Activated CD4-positive, alpha-beta memory T cell treated with anti-CD3 and anti-CD28 coated beads for 36 hours (primary cell): ENCODE results near the gene CBLN3. TPM values are rescaled to one million over a fixed set of nuclear protein-coding genes. Genes with fewer than 3 reads are reported as not detected.
A peak's percentile ranks its signal among the peaks of the same experiment; 100 is the strongest.

ENCODE experiments used
- CTCF ChIA-PET: fragments of 350-600 bp; sonication (Branson Sonifier 250); formaldehyde crosslinking; loops from one replicate; lab custom pipeline; 2021; ENCODE audit warnings: antibody characterized with exemption, inconsistent platforms; lab: Charles Lee
- POLR2A ChIA-PET: fragments of 350-600 bp; sonication (Branson Sonifier 250); formaldehyde crosslinking; loops from one replicate; lab custom pipeline; 2021; ENCODE audit warnings: antibody characterized with exemption; lab: Charles Lee
- DNase-seq: peaks from one replicate; pipeline ENCODE4 v3.0.0-alpha.2; 2020
- H3K27ac Mint-ChIP-seq: one replicate; pipeline ENCODE4 v1.8.0; 2021; ENCODE audit warnings: mixed read lengths
- H3K27me3 Mint-ChIP-seq: one replicate; pipeline ENCODE4 v1.8.0; 2021; ENCODE audit warnings: mixed read lengths
- H3K36me3 Mint-ChIP-seq: one replicate; pipeline ENCODE4 v1.8.0; 2021; ENCODE audit warnings: mixed read lengths
- H3K4me1 Mint-ChIP-seq: one replicate; pipeline ENCODE4 v1.8.0; 2021; ENCODE audit warnings: low read depth, mixed read lengths
- H3K4me3 Mint-ChIP-seq: one replicate; pipeline ENCODE4 v1.8.0; 2021; ENCODE audit warnings: mild to moderate bottlenecking, mixed read lengths
- H3K9me3 Mint-ChIP-seq: one replicate; pipeline ENCODE4 v1.8.0; 2021; ENCODE audit warnings: mixed read lengths
- intact Hi-C: fragments of 100-400 bp; cut with micrococcal nuclease; formaldehyde crosslinking; loops from one replicate; pipeline ENCODE4 v1.15.1; 2023
- total RNA-seq, 2 experiments: library from RNA; stranded (reverse); gene quantifications; one replicate each; pipeline ENCODE4 v1.2.3, GENCODE V29; 2021

The CBLN3 gene
- total RNA-seq, 2 experiments from 2014 or later = 8.6 to 9.3 TPM

- Mint-ChIP-seq H3K4me3 (no peak overlapping the region), H3K27ac (peak overlapping the region; percentile 72), H3K27me3 (no peaks in the 10 kb centered on the region), H3K4me1 (peaks cover 53% of the 10 kb centered on the region), H3K9me3 (no peaks in the 10 kb centered on the region), H3K36me3 (peaks cover 47% of the 10 kb centered on the region)
- no peak for DNase-seq
- CTCF ChIA-PET = interaction anchor here (1.3 to 21.1 kb wide), 6 partner anchors 72 to 219 kb away, joined by 3 to 968 read pairs (median 70); partner anchors contain the start of genes ADCY4, CIDEB, LTB4R and LTB4R2
- intact Hi-C loops = no loop called here
- POLR2A ChIA-PET = interaction anchor here (1.3 kb wide), 1 partner anchor 9 kb away, joined by 5 read pairs; the partner anchor contains the start of genes CBLN3 and KHNYN
These were observed 9.0 kb upstream of the CBLN3 start for GRCh38 chr14:24438223-24439097.

- H3K36me3 Mint-ChIP-seq = peaks cover 55% of the 10 kb centered on the region
- DNase-seq = no peak
- H3K27ac Mint-ChIP-seq = peak overlapping the region; percentile 44
- H3K4me3 Mint-ChIP-seq = no peak overlapping the region
- H3K4me1 Mint-ChIP-seq = peaks cover 55% of the 10 kb centered on the region
- H3K27me3 Mint-ChIP-seq = no peaks in the 10 kb centered on the region
- ChIA-PET CTCF (interaction anchor here (1.0 to 21.1 kb wide), 8 partner anchors 14 to 218 kb away, joined by 3 to 968 read pairs (median 10); partner anchors contain the start of genes ADCY4, CIDEB, LTB4R and LTB4R2), POLR2A (interaction anchor here (0.6 to 1.9 kb wide), 4 partner anchors 104 to 277 kb away, joined by 3 to 9 read pairs (median 5); no protein-coding TSS in a partner anchor)
- intact Hi-C loops = no loop called here
- H3K9me3 Mint-ChIP-seq = no peaks in the 10 kb centered on the region
These were observed 8.2 kb upstream of the CBLN3 start for GRCh38 chr14:24437736-24438067.

DNA sequence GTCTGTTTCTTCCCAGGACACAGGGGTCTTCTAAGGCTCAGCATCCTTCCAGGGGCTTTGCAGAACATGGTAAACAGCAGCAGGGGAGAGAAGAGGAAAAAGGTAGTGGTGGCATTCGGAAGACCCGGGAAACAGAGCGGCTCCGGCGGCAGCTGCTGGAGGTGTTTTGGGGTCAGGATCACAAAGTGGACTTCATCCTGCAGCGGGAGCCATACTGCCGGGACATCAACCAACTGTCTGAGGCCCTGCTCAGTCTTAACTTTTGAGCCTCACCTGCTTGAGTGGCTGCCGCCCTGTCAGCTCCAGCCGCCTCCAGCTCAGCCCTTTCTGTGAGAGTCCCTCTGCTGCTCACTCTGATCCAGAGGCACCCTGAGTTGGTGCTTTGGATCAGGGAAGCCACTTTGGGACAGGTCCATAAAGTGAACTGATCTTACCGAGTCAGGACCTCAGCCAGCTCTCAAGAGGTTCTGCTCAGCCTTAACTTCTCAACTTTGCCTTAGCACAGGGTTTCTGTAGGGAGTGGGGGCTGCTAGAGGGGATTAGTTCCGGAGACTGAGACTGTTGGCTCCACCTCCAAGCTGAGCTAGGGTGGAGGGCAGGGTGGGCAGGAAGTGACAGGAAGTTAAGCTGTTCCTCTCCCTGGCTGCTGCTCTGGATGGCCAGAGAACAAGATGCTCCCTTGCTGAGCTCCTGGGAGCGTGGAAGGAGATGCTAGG, 7.7 kb upstream of the CBLN3 start:
- POLR2A ChIA-PET = interaction anchor here (0.6 to 1.9 kb wide), 7 partner anchors 10 to 277 kb away, joined by 3 to 9 read pairs (median 4); partner anchors contain the start of gene LTB4R
- CTCF ChIA-PET = interaction anchor here (0.5 to 21.1 kb wide), 19 partner anchors 9 to 329 kb away, joined by 3 to 968 read pairs (median 6); partner anchors contain the start of genes ADCY4, CHMP4A, CIDEB and LTB4R
- no peak for DNase-seq
- Mint-ChIP-seq H3K9me3 (no peaks in the 10 kb centered on the region), H3K27me3 (no peaks in the 10 kb centered on the region), H3K27ac (peak overlapping the region; percentile 78), H3K36me3 (peaks cover 51% of the 10 kb centered on the region), H3K4me3 (no peak overlapping the region), H3K4me1 (peaks cover 55% of the 10 kb centered on the region)
- intact Hi-C loops = no loop called here

- H3K4me3 Mint-ChIP-seq = no peak overlapping the region
- H3K4me1 Mint-ChIP-seq = peaks cover 54% of the 10 kb centered on the region
- intact Hi-C loops = loop anchor here (1.0 kb wide), 1 partner anchor 104 kb away; no protein-coding TSS in a partner anchor
- H3K27me3 Mint-ChIP-seq = no peaks in the 10 kb centered on the region
- ChIA-PET POLR2A (interaction anchor here (0.9 to 1.9 kb wide), 5 partner anchors 9 to 125 kb away, joined by 3 to 9 read pairs (median 5); partner anchors contain the start of gene LTB4R), CTCF (interaction anchor here (0.5 to 21.1 kb wide), 21 partner anchors 8 to 328 kb away, joined by 3 to 968 read pairs (median 4); partner anchors contain the start of genes ADCY4, CHMP4A, CIDEB and LTB4R)
- no peaks in the 10 kb centered on the region for H3K9me3 Mint-ChIP-seq
- peak; percentile 56 for DNase-seq
- peak overlapping the region; percentile 78 for H3K27ac Mint-ChIP-seq
- peaks cover 51% of the 10 kb centered on the region for H3K36me3 Mint-ChIP-seq
These were observed 7.0 kb upstream of the CBLN3 start for GRCh38 chr14:24436355-24437019.

DNA sequence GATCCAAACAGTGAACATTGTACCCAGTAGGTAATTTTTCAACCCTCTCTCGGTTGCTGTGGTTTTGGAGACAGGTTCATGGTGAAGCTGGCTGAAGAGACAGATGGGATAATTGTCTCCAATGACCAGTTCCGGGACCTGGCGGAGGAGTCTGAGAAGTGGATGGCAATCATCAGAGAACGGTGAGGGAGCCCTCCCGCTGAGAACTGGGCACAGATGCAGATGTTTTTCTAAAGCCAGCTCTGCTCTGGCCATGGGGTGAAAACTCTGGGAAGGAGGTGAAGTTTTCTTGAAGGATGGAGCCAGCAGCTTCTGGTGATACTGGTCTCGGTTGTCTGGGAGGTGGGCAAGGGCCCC, 6.5 kb upstream of the CBLN3 start:
- H3K27ac Mint-ChIP-seq = peak overlapping the region; percentile 28
- no peaks in the 10 kb centered on the region for H3K9me3 Mint-ChIP-seq
- intact Hi-C loops = loop anchor here (1.0 kb wide), 1 partner anchor 104 kb away; no protein-coding TSS in a partner anchor
- no peak overlapping the region for H3K4me3 Mint-ChIP-seq
- ChIA-PET POLR2A (interaction anchor here (0.8 to 1.9 kb wide), 4 partner anchors 103 to 198 kb away, joined by 3 to 9 read pairs (median 6); partner anchors contain the start of gene LTB4R), CTCF (interaction anchor here (0.6 to 21.1 kb wide), 15 partner anchors 8 to 222 kb away, joined by 3 to 968 read pairs (median 6); partner anchors contain the start of genes ADCY4, CHMP4A, CIDEB and LTB4R)
- H3K27me3 Mint-ChIP-seq = no peaks in the 10 kb centered on the region
- no peak for DNase-seq
- peaks cover 51% of the 10 kb centered on the region for H3K36me3 Mint-ChIP-seq
- peaks cover 54% of the 10 kb centered on the region for H3K4me1 Mint-ChIP-seq

DNA sequence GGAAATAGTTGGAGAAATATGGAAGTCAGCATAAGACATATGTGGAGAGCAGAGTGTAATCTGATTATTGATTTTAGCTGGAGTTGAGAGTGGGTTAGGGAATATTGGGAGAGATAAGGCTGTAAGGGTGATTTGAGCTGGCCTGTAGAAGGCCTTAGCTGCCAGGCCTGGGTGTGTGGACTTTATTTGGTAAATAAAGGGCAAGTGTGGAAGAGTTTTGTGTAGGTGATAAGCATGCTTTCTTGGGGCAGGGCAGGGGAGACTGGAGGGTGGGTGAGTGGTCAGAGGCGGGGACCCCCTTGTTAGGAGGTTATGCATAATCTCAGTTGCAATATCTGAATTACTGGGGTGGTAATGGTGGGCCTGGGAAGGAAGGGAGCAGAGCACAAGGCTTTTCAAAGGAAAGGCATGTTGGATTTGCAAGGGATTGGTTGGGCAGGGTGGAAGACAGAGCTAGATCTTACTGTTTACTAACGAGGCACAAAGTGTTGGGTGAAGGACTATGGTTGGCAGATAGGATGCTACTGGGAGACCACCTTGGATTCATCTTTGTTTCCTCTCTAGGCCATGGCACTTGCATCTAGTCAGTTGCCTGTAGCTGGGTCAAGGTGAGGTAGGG, 5.8 kb upstream of the CBLN3 start:
- POLR2A ChIA-PET = interaction anchor here (0.8 to 1.8 kb wide), 3 partner anchors 10 to 198 kb away, joined by 3 to 5 read pairs (median 3); partner anchors contain the start of gene LTB4R
- intact Hi-C loops = no loop called here
- Mint-ChIP-seq H3K4me3 (no peak overlapping the region), H3K4me1 (peaks cover 50% of the 10 kb centered on the region), H3K27ac (peak overlapping the region; percentile 0), H3K36me3 (peaks cover 46% of the 10 kb centered on the region), H3K9me3 (no peaks in the 10 kb centered on the region), H3K27me3 (no peaks in the 10 kb centered on the region)
- DNase-seq = peak; percentile 3
- CTCF ChIA-PET = interaction anchor here (0.6 to 21.1 kb wide), 9 partner anchors 12 to 219 kb away, joined by 3 to 968 read pairs (median 11); partner anchors contain the start of genes ADCY4, CIDEB, LTB4R and LTB4R2

- Mint-ChIP-seq H3K9me3 (no peaks in the 10 kb centered on the region), H3K36me3 (peaks cover 45% of the 10 kb centered on the region), H3K4me1 (peaks cover 49% of the 10 kb centered on the region), H3K4me3 (no peak overlapping the region), H3K27ac (no peak overlapping the region), H3K27me3 (no peaks in the 10 kb centered on the region)
- no peak for DNase-seq
- intact Hi-C loops = loop anchor here (5.0 kb wide), 1 partner anchor 122 kb away; the partner anchor contains the start of genes LTB4R and LTB4R2
- POLR2A ChIA-PET = interaction anchor here (0.6 to 1.0 kb wide), 2 partner anchors 9 to 110 kb away, joined by 3 to 4 read pairs; no protein-coding TSS in a partner anchor
- CTCF ChIA-PET = interaction anchor here (9.0 to 21.1 kb wide), 3 partner anchors 69 to 125 kb away, joined by 129 to 968 read pairs (median 134); partner anchors contain the start of genes ADCY4, CIDEB, LTB4R and LTB4R2
These were observed 5.2 kb upstream of the CBLN3 start for GRCh38 chr14:24434676-24435075.

- intact Hi-C loops = loop anchor here (5.0 kb wide), 1 partner anchor 122 kb away; the partner anchor contains the start of genes LTB4R and LTB4R2
- no peaks in the 10 kb centered on the region for H3K27me3 Mint-ChIP-seq
- no peak overlapping the region for H3K27ac Mint-ChIP-seq
- no peak for DNase-seq
- no peaks in the 10 kb centered on the region for H3K9me3 Mint-ChIP-seq
- CTCF ChIA-PET = interaction anchor here (9.0 to 21.1 kb wide), 3 partner anchors 68 to 125 kb away, joined by 129 to 968 read pairs (median 134); partner anchors contain the start of genes ADCY4, CIDEB, LTB4R and LTB4R2
- POLR2A ChIA-PET = interaction anchor here (0.6 kb wide), 1 partner anchor 110 kb away, joined by 4 read pairs; no protein-coding TSS in a partner anchor
- H3K4me1 Mint-ChIP-seq = peaks cover 48% of the 10 kb centered on the region
- H3K4me3 Mint-ChIP-seq = no peak overlapping the region
- H3K36me3 Mint-ChIP-seq = peaks cover 40% of the 10 kb centered on the region
These were observed 4.6 kb upstream of the CBLN3 start for GRCh38 chr14:24434036-24434435.

DNA sequence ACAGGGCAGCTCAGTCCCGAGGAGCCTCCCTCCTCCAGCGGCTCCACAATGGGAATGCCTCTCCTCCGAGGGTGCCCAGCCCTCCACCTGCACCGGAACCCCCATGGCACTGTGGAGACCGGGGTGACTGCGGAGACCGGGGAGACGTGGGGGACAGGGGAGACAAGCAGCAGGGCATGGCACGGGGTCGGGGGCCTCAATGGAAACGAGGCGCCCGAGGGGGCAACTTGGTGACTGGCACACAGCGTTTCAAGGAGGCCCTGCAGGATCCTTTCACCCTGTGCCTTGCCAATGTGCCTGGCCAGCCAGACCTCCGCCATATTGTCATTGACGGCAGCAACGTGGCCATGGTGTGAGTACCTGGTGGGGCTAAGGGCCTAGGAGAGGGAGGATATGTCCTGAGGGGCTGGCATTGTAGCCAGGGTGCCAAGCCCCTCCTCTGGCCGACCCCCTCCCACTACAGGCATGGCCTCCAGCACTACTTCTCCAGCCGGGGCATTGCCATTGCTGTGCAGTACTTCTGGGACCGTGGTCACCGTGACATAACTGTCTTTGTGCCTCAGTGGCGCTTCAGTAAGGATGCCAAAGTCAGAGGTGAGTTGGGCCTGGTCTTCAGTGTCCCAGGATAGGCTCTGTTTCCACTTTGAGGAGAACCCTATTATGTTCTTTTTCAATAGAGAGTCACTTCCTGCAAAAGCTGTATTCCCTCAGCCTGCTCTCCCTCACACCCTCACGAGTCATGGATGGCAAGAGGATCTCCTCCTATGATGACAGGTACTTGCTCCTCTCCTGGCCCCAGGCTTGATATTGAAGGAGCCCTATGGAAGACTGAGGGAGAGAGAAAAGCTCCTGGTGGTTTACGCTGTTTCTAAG, 3.0 kb upstream of the CBLN3 start:
- no peak overlapping the region for H3K27ac Mint-ChIP-seq
- no peak overlapping the region for H3K4me3 Mint-ChIP-seq
- no peaks in the 10 kb centered on the region for H3K9me3 Mint-ChIP-seq
- intact Hi-C loops = loop anchor here (5.0 kb wide), 1 partner anchor 120 kb away; the partner anchor contains the start of genes LTB4R and LTB4R2
- POLR2A ChIA-PET = interaction anchor here (0.8 to 4.0 kb wide), 14 partner anchors 7 to 237 kb away, joined by 3 to 67 read pairs (median 6); partner anchors contain the start of genes ADCY4, DHRS1, LTB4R and NOP9
- DNase-seq = peak; percentile 6
- CTCF ChIA-PET = interaction anchor here (0.7 to 21.1 kb wide), 37 partner anchors 9 to 238 kb away, joined by 3 to 968 read pairs (median 6); partner anchors contain the start of genes ADCY4, CIDEB, DHRS1 and LTB4R
- no peaks in the 10 kb centered on the region for H3K27me3 Mint-ChIP-seq
- peaks cover 43% of the 10 kb centered on the region for H3K4me1 Mint-ChIP-seq
- H3K36me3 Mint-ChIP-seq = peaks cover 31% of the 10 kb centered on the region
